IMR-90 (cell line): ENCODE results near the gene CCSER2. TPM values are rescaled to one million over a fixed set of nuclear protein-coding genes. Genes with fewer than 3 reads are reported as not detected.
A peak's percentile ranks its signal among the peaks of the same experiment; 100 is the strongest.

Source experiments
- ATAC-seq: fragments of 200-7000 bp; cut with Tn5 transposase; 2 replicates; pipeline ENCODE4 v1.9.1; 2020; ENCODE audit warnings: low read depth, mild to moderate bottlenecking, moderate library complexity
- BruUV-seq: library from RNA; stranded (reverse); fragments of 400-500 nt; replicated peaks from 2 replicates; lab custom pipeline; 2021; lab: Mats Ljungman, UMichigan
- CTCF ChIA-PET: fragments of 300-600 bp; formaldehyde crosslinking; extraction: SDS; loops from one replicate; lab custom pipeline; 2021; ENCODE audit warnings: antibody characterized with exemption; lab: Yijun Ruan, JAX
- POLR2A ChIA-PET: fragments of 300-600 bp; sonication (Branson Sonifier 250); formaldehyde crosslinking; loops from one replicate; lab custom pipeline; 2022; ENCODE audit warnings: antibody characterized with exemption; ENCODE audit not compliant: unreplicated experiment; lab: Charles Lee
- DNase-seq: peaks from one replicate; pipeline ENCODE4 v3.0.0; 2013
- H2AFZ ChIP-seq: replicated peaks from 2 replicates; pipeline ENCODE3; 2013; ENCODE audit warnings: low read length, mild to moderate bottlenecking; ENCODE audit not compliant: poor library complexity
- H2AK5ac ChIP-seq: 2 replicates; pipeline ENCODE4 v1.6.1; 2013; ENCODE audit warnings: low read depth, low read length, inconsistent platforms
- H2AK9ac ChIP-seq: replicated peaks from 2 replicates; pipeline ENCODE3; 2013; ENCODE audit warnings: mild to moderate bottlenecking, low read depth, low read length, moderate library complexity; ENCODE audit not compliant: poor library complexity
- H2BK120ac ChIP-seq: 2 replicates; pipeline ENCODE4 v1.6.1; 2013; ENCODE audit warnings: low read depth, low read length, inconsistent platforms
- H2BK15ac ChIP-seq: 3 replicates; pipeline ENCODE4 v1.6.1; 2013; ENCODE audit warnings: low read depth, low read length, inconsistent platforms
- H2BK20ac ChIP-seq: 2 replicates; pipeline ENCODE4 v1.6.1; 2013; ENCODE audit warnings: low read depth, mild to moderate bottlenecking, inconsistent platforms, low read length, moderate library complexity
- H2BK5ac ChIP-seq: 2 replicates; pipeline ENCODE4 v1.6.1; 2013; ENCODE audit warnings: mild to moderate bottlenecking, low read depth, low read length, inconsistent platforms; ENCODE audit not compliant: poor library complexity, severe bottlenecking
- H3K14ac ChIP-seq: replicated peaks from 2 replicates; pipeline ENCODE4 v1.6.1; 2013; ENCODE audit warnings: low read depth, low read length, inconsistent platforms
- H3K18ac ChIP-seq: 2 replicates; pipeline ENCODE4 v1.6.1; 2013; ENCODE audit warnings: low read depth, low read length, control low read depth
- H3K23ac ChIP-seq: 2 replicates; pipeline ENCODE4 v1.6.1; 2013; ENCODE audit warnings: low read depth, low read length, inconsistent platforms
- H3K27ac ChIP-seq: 2 replicates; pipeline ENCODE4 v1.5.1; 2013; ENCODE audit warnings: mild to moderate bottlenecking, control low read depth, low read length; ENCODE audit not compliant: insufficient read depth
- H3K27me3 ChIP-seq: 2 replicates; pipeline ENCODE4 v1.6.1; 2013; ENCODE audit warnings: low read length; ENCODE audit not compliant: control insufficient read depth, insufficient read depth
- H3K36me3 ChIP-seq: 2 replicates; pipeline ENCODE4 v1.6.1; 2013; ENCODE audit warnings: low read length, mixed read lengths; ENCODE audit not compliant: control insufficient read depth, insufficient read depth
- H3K4ac ChIP-seq: 2 replicates; pipeline ENCODE4 v1.6.1; 2013; ENCODE audit warnings: low read depth, low read length, inconsistent platforms
- H3K4me1 ChIP-seq: 2 replicates; pipeline ENCODE4 v1.6.1; 2013; ENCODE audit warnings: low read length, mixed read lengths; ENCODE audit not compliant: control insufficient read depth, insufficient read depth
- H3K4me2 ChIP-seq: 2 replicates; pipeline ENCODE4 v1.6.1; 2013; ENCODE audit warnings: low read depth, mild to moderate bottlenecking, control low read depth, low read length, moderate library complexity
- H3K4me3 ChIP-seq: 2 replicates; pipeline ENCODE4 v1.5.1; 2013; ENCODE audit warnings: low read depth, mild to moderate bottlenecking, control low read depth, low read length, moderate library complexity; ENCODE audit not compliant: insufficient read depth
- H3K56ac ChIP-seq: 2 replicates; pipeline ENCODE4 v1.6.1; 2013; ENCODE audit warnings: low read length, inconsistent platforms; ENCODE audit not compliant: insufficient read depth; ENCODE audit errors: extremely low read depth
- H3K79me1 ChIP-seq, 2 experiments: 2 replicates each; pipeline ENCODE4 v1.6.1; 2013; ENCODE audit warnings: low read length in 2 of 2, inconsistent platforms in 1 of 2, low read depth in 1 of 2
- H3K9ac ChIP-seq: 2 replicates; pipeline ENCODE4 v1.6.1; 2013; ENCODE audit warnings: low read depth, low read length, control low read depth
- H3K9me1 ChIP-seq: 2 replicates; pipeline ENCODE4 v1.6.1; 2013; ENCODE audit warnings: low read length, inconsistent platforms; ENCODE audit not compliant: insufficient read depth
- H3K9me3 ChIP-seq: 2 replicates; pipeline ENCODE4 v1.6.1; 2013; ENCODE audit warnings: low read length; ENCODE audit not compliant: control insufficient read depth, insufficient read depth
- H4K20me1 ChIP-seq: 2 replicates; pipeline ENCODE4 v1.6.1; 2013; ENCODE audit warnings: low read length, inconsistent platforms; ENCODE audit not compliant: insufficient read depth
- H4K5ac ChIP-seq: 2 replicates; pipeline ENCODE4 v1.6.1; 2013; ENCODE audit warnings: mild to moderate bottlenecking, low read depth, low read length, control low read depth
- H4K8ac ChIP-seq, 2 experiments: 2 replicates each; pipeline ENCODE4 v1.6.1; 2013; ENCODE audit warnings: low read depth in 2 of 2, low read length in 2 of 2, control low read depth in 1 of 2, inconsistent platforms in 1 of 2
- H4K91ac ChIP-seq: 2 replicates; pipeline ENCODE4 v1.6.1; 2013; ENCODE audit warnings: low read depth, low read length, inconsistent platforms; ENCODE audit not compliant: insufficient read depth
- CEBPB ChIP-seq: IDR thresholded peaks from 2 replicates; pipeline ENCODE4 v1.6.1; 2012; ENCODE audit warnings: low read depth, low read length, improper control_type of control experiment
- MAZ ChIP-seq: IDR thresholded peaks from 2 replicates; pipeline ENCODE4 v1.6.1; 2012; ENCODE audit warnings: low read depth, mild to moderate bottlenecking, low read length, improper control_type of control experiment, moderate library complexity, borderline replicate concordance
- POLR2A ChIP-seq: IDR thresholded peaks from 2 replicates; pipeline ENCODE4 v1.6.1; 2012; ENCODE audit warnings: mild to moderate bottlenecking, low read depth, low read length
- RAD21 ChIP-seq: IDR thresholded peaks from 2 replicates; pipeline ENCODE4 v1.6.1; 2012; ENCODE audit warnings: low read length, improper control_type of control experiment
- WGBS, 2 experiments: methylation state at CpG; one replicate each; pipeline versions ENCODE4 v1.1.5 to v1.1.7; 2013; ENCODE audit warnings: missing lambda C conversion rate in 2 of 2; ENCODE audit not compliant: insufficient read length in 1 of 2; ENCODE audit errors: extremely low coverage in 2 of 2; 5-methylcytosine and 5-hydroxymethylcytosine counted together
- dilution Hi-C: fragments of 300-500 bp; cut with HindIII; formaldehyde crosslinking; loops from one replicate; pipeline ENCODE4 v1.14.3; 2018; ENCODE audit warnings: low sequenced_read_pairs; ENCODE audit not compliant: unreplicated experiment
- in situ Hi-C: fragments of 300-500 bp; cut with MboI; formaldehyde crosslinking; loops from 3 replicates; pipeline ENCODE4 v1.14.3; 2019; ENCODE audit warnings: low sequenced_read_pairs, inconsistent platforms, mixed read lengths
- intact Hi-C: fragments of 100-400 bp; cut with micrococcal nuclease; formaldehyde crosslinking; loops from 2 replicates; pipeline ENCODE4 v1.10.0; 2022
- polyA plus RNA-seq, 3 experiments: library from polyadenylated mRNA; depleted of rRNA; stranded (reverse); fragments of >200 nt; gene quantifications; 2 replicates each; pipeline ENCODE4 v1.2.3, GENCODE V29; 2012; ENCODE audit warnings: low replicate concordance in 1 of 3
- total RNA-seq: library from RNA; depleted of rRNA; stranded (reverse); fragments of >200 nt; gene quantifications from 2 replicates; pipeline ENCODE4 v1.2.3, GENCODE V29; 2012

Gene CCSER2
- total and polyA plus RNA-seq, 2 of the 4 experiments (the other 2 are of a cell fraction), result 20.4 to 31.7 TPM

GRCh38 chr10:84329196-84329611 is 815 bp downstream of the CCSER2 start:
- Histone ChIP-seq H3K36me3 (no peaks in the 10 kb centered on the region), H2BK20ac (no peak overlapping the region), H4K91ac (peak overlapping the region; percentile 5; the same call in 1 of the 2 replicates), H2BK15ac (peak overlapping the region; percentile 65; the same call in 1 of the 3 replicates), H4K5ac (peak overlapping the region; percentile 15; the same call in 1 of the 2 replicates), H4K20me1 (peaks cover 30% of the 10 kb centered on the region; the same call in 1 of the 2 replicates), H2AFZ (peak overlapping the region; percentile 94), H2BK120ac (0 out of 2 replicates have a peak overlapping the region, but pooled peaks have one; percentile 16), H2AK5ac (peak overlapping the region; percentile 50; the same call in 1 of the 2 replicates), H3K79me1 (peaks cover 8 to 36% of the 10 kb centered on the region in 2 experiments; a peak in 3 of 4 replicates), H3K27me3 (no peaks in the 10 kb centered on the region), H4K8ac (peak overlapping the region; percentile 16 to 69; a peak in 3 of 4 replicates), H2BK5ac (peak overlapping the region; percentile 92), H3K9ac (peak overlapping the region; percentile 97), H3K4me2 (peak overlapping the region; percentile 94), H3K18ac (peak overlapping the region; percentile 61; the same call in 1 of the 2 replicates), H3K9me1 (peaks cover 15% of the 10 kb centered on the region), H2AK9ac (peak overlapping the region; percentile 92), H3K4ac (peak overlapping the region; percentile 81), H3K56ac (peak overlapping the region; percentile 85), H3K9me3 (no peaks in the 10 kb centered on the region), H3K14ac (peak overlapping the region; percentile 89), H3K27ac (peak overlapping the region; percentile 90), H3K4me1 (peaks cover 6% of the 10 kb centered on the region), H3K4me3 (peak overlapping the region; percentile 96), H3K23ac (peak overlapping the region; percentile 91)
- dilution Hi-C loops, result no loop called here
- WGBS, 2 experiments, result no CpG with 5 or more reads among the region's 6 CpGs
- TF ChIP-seq MAZ (0 out of 2 replicates have a peak, but pooled peaks have one; percentile 9), CEBPB (no peak), POLR2A (peak; percentile 34), RAD21 (0 out of 2 replicates have a peak, but pooled peaks have one; percentile 6)
- ATAC-seq (no peak), DNase-seq (peak; percentile 59)
- POLR2A ChIA-PET, result no interaction called here
- in situ Hi-C loops, result no loop called here
- intact Hi-C loops, result loop anchor here (5.0 kb wide), 1 partner anchor 62 kb away; no protein-coding TSS in a partner anchor
- BruUV-seq, result no TSS peak
- CTCF ChIA-PET, result interaction anchor here (0.6 to 1.0 kb wide), 3 partner anchors 23 to 208 kb away, joined by 3 to 4 read pairs (median 3); no protein-coding TSS in a partner anchor
